K562 (cell line): ENCODE results near the gene USH1G. TPM values are rescaled to one million over a fixed set of nuclear protein-coding genes. Genes with fewer than 3 reads are reported as not detected.
"Not testable (repeated sequence)": the region's sequence is repeated elsewhere in the genome, so short reads cannot be mapped to it uniquely, and the experiment has no call there.

ENCODE experiments used
- ATAC-seq: fragments of 200-7000 bp; cut with Tn5 transposase; 3 replicates; pipeline ENCODE4 v1.9.1; 2020; ENCODE audit warnings: moderate library complexity
- BruUV-seq: library from RNA; stranded (reverse); fragments of 400-500 nt; replicated peaks from 2 replicates; lab custom pipeline; 2021; lab: Mats Ljungman, UMichigan
- CTCF ChIA-PET: fragments of 300-600 bp; formaldehyde crosslinking; extraction: SDS; loops from one replicate; lab custom pipeline; 2021; ENCODE audit warnings: low intra/inter-chr PET ratio; lab: Yijun Ruan, JAX
- POLR2A ChIA-PET: fragments of 300-600, 350-650 bp; sonication (Branson Sonifier 250); formaldehyde crosslinking; extraction: SDS; loops from one replicate; lab custom pipeline; 2021; ENCODE audit warnings: antibody characterized with exemption, inconsistent platforms; lab: Yijun Ruan, JAX
- DNase-seq, 4 experiments: peaks; one replicate each; pipeline versions ENCODE4 v3.0.0 to v3.0.0-alpha.2; 2011 to 2018; ENCODE audit warnings: low spot score in 3 of 4, mixed read lengths in 3 of 4; ENCODE audit errors: extremely low read depth in 1 of 4
- FAIRE-seq: peaks from 2 replicates; lab custom pipeline; 2011; peaks lifted over from hg19 to GRCh38; lab: Jason Lieb, UNC
- H2AFZ ChIP-seq: 2 replicates; pipeline ENCODE4 v1.6.0; 2011; ENCODE audit warnings: low read depth, low read length, control low read depth, inconsistent platforms
- H3K27ac ChIP-seq: fragments of 200-600 bp; 3 replicates; pipeline ENCODE4 v1.8.0; 2011; ENCODE audit warnings: low read depth, mild to moderate bottlenecking, control low read depth, inconsistent platforms, low read length, moderate library complexity, mixed read lengths; ENCODE audit errors: extremely low read depth
- H3K27me3 ChIP-seq, 2 experiments: fragments of 300-600 bp in 1 of 2; 2 replicates in 1 of 2; 3 replicates in 1 of 2; pipeline versions ENCODE4 v1.6.0 to v1.8.0; 2011; ENCODE audit warnings: inconsistent platforms in 2 of 2, low read length in 2 of 2, mild to moderate bottlenecking in 1 of 2, mixed read lengths in 1 of 2, moderate library complexity in 1 of 2; ENCODE audit not compliant: control insufficient read depth in 2 of 2, insufficient read depth in 2 of 2
- H3K36me3 ChIP-seq: fragments of 300-600 bp; 3 replicates; pipeline ENCODE4 v1.8.0; 2011; ENCODE audit warnings: mild to moderate bottlenecking, low read length, inconsistent platforms; ENCODE audit not compliant: control insufficient read depth, insufficient read depth
- H3K4me1 ChIP-seq, 2 experiments: fragments of 200-600 bp in 1 of 2; replicated peaks in 1 of 2; 2 replicates in 1 of 2; 3 replicates in 1 of 2; pipeline versions ENCODE4 v1.5.1 to v1.8.0; 2011; ENCODE audit warnings: inconsistent platforms in 2 of 2, low read length in 2 of 2, mild to moderate bottlenecking in 1 of 2, mixed read lengths in 1 of 2, moderate library complexity in 1 of 2; ENCODE audit not compliant: control insufficient read depth in 2 of 2, insufficient read depth in 2 of 2
- H3K4me2 ChIP-seq: 2 replicates; pipeline ENCODE4 v1.6.1; 2011; ENCODE audit warnings: low read length, control low read depth, inconsistent platforms, mixed read lengths; ENCODE audit not compliant: insufficient read depth
- H3K4me3 ChIP-seq: fragments of 200-600 bp; sonication (generic), shearing (Covaris generic); 2 replicates; pipeline ENCODE4 v1.5.1; 2016; ENCODE audit warnings: control low read depth, inconsistent platforms
- H3K79me2 ChIP-seq: fragments of 200-600 bp; 3 replicates; pipeline ENCODE4 v1.8.0; 2011; ENCODE audit warnings: low read length, inconsistent platforms; ENCODE audit not compliant: control insufficient read depth, insufficient read depth
- H3K9ac ChIP-seq, 2 experiments: 2 replicates each; pipeline versions ENCODE4 v1.6.0 to v1.6.1; 2011; ENCODE audit warnings: low read depth in 2 of 2, low read length in 2 of 2, control low read depth in 1 of 2, inconsistent platforms in 1 of 2, mild to moderate bottlenecking in 1 of 2, mixed read lengths in 1 of 2; ENCODE audit not compliant: insufficient read depth in 1 of 2
- H3K9me1 ChIP-seq: one replicate; pipeline ENCODE4 v1.6.0; 2011; ENCODE audit warnings: inconsistent platforms, mild to moderate bottlenecking, low read length, moderate library complexity; ENCODE audit not compliant: control insufficient read depth, insufficient read depth
- H3K9me3 ChIP-seq: replicated peaks from 2 replicates; pipeline ENCODE4 v1.5.1; 2011; ENCODE audit warnings: low read depth, low read length, inconsistent platforms; ENCODE audit not compliant: control insufficient read depth, insufficient read depth
- H4K20me1 ChIP-seq: replicated peaks from 2 replicates; pipeline ENCODE4 v1.6.1; 2011; ENCODE audit warnings: low read length, inconsistent platforms, mixed read lengths; ENCODE audit not compliant: control insufficient read depth, insufficient read depth
- ATF1 ChIP-seq, 2 experiments: fragments of 450-650 bp in 1 of 2; IDR thresholded peaks; 2 replicates each; pipeline ENCODE4 v1.6.1; 2016; ENCODE audit warnings: missing compliant biosample characterization in 1 of 2, missing genetic modification characterization in 1 of 2
- ELF4 ChIP-seq: fragments of 450-650 bp; formaldehyde crosslinking; IDR thresholded peaks from 2 replicates; pipeline ENCODE4 v1.4.0; 2022; ENCODE audit warnings: missing genetic modification characterization
- WGBS: fragments of 100-300 bp; shearing (Covaris generic); methylation state at CpG from one replicate; pipeline ENCODE4 v1.1.6; 2016; ENCODE audit warnings: low coverage, mixed read lengths; ENCODE audit not compliant: insufficient coverage; ENCODE audit errors: missing lambda C conversion rate; 5-methylcytosine and 5-hydroxymethylcytosine counted together
- in situ Hi-C: fragments of 300-500 bp; cut with MboI; formaldehyde crosslinking; loops from 4 replicates; pipeline ENCODE4 v1.15.0; 2018; ENCODE audit warnings: inconsistent platforms, mixed read lengths
- intact Hi-C: fragments of 100-400 bp; cut with micrococcal nuclease; formaldehyde crosslinking; loops from 2 replicates; pipeline ENCODE4 v1.14.2; 2022
- polyA plus RNA-seq, 8 experiments: library from polyadenylated mRNA; depleted of rRNA in 4 of 8; stranded (reverse) in 5 of 8; unstranded in 3 of 8; fragments of >200 nt; fragmentation: Nextera tagmentation in 2 of 8; fragmentation: Illumina TruSeq in 1 of 8; extraction: Ambion mirVana in 2 of 8; extraction: Trizol in 1 of 8; gene quantifications; 2 replicates each; pipeline versions ENCODE4 v1.2.1 to v1.2.3, GENCODE V29; 2011 to 2014; ENCODE audit warnings: inconsistent platforms in 1 of 8, missing spikeins in 1 of 8
- total RNA-seq, 7 experiments: library from RNA; depleted of rRNA in 6 of 7; stranded (reverse); fragments of >200 nt in 6 of 7; fragmentation: Illumina TruSeq in 2 of 7; extraction: Trizol in 2 of 7; gene quantifications; 2 replicates each; pipeline versions ENCODE4 v1.2.1 to v1.2.3, GENCODE V29; 2011 to 2021; ENCODE audit warnings: low replicate concordance in 1 of 7

The USH1G gene
- total and polyA plus RNA-seq, 9 of the 15 experiments (the other 6 are each of a cell fraction or from before 2014, with no cell fraction given), result 0.22 to 1.00 (median 0.64) TPM; not detected in 2

DNA sequence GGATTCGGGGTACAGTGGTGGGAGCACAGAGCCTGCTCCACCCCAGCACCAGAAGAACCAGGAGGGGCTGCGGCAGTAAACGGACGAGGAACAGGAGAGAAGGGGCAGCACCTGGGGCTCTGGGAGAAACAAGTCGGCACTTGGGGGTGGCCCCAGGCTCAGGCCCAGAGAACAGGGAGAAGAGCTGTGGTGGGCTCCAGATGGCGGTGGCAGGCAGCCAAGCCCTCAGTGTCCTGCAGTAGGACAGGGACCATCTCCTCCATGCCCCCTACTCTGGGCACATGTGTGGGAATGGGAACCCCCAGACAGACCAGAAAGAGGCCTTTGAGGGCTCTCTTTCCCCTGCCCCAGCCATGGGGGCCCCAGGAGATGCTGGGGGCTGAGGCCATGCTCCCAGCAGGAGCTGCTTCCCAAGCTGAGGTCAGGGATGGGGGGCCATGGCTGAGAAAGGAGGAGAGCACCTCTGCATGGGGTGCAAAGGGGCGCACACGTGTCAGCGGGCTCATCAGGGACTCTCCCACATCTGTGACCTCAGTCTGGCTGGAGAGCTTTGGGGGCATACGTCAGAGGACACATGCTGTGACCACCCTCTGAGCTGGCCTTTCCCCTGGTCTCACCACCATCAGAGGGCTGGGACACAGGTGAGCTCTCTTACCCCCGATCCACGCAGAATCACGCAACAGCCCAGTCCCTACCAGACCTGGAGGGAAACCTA, 6.8 kb downstream of the USH1G start (continued):
- TF ChIP-seq ATF1 (CRISPR knock-in tag; IDR thresholded peaks at IDR 0.05) (no peak), ATF1 (tag; IDR thresholded peaks at IDR 0.05) (no peak), ELF4 (CRISPR knock-in tag) (no peak)

DNA sequence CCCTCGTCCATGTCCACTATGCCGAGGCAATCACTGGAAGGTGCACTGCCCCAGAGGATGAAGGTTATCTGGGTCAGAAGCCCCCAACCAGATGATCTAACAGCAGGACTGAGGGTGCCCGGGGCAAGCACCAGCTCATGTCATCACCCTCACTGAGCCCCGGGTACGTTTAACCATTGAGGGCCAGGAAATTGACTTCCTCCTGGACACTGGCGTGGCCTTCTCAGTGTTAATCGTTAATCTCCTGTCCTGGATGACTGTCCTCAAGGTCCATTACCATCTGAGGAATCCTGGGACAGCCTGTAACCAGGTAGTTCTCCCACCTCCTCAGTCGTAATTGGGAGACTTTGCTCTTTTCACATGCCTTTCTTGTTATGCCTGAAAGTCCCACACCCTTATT, 11.6 kb downstream of the USH1G start:
- in situ Hi-C loops, H3K9me1 ChIP-seq, H3K4me2 ChIP-seq, BruUV-seq, H3K9ac ChIP-seq, H3K4me3 ChIP-seq, H3K27me3 ChIP-seq, H3K4me1 ChIP-seq, FAIRE-seq, H3K27ac ChIP-seq, ATAC-seq, H3K79me2 ChIP-seq, H2AFZ ChIP-seq, CTCF ChIA-PET, H4K20me1 ChIP-seq, H3K36me3 ChIP-seq, intact Hi-C loops, H3K9me3 ChIP-seq, DNase-seq: not testable (repeated sequence)
- 27% methylated on average over 6 of the region's 8 CpGs for WGBS
- POLR2A ChIA-PET, result interaction anchor here (0.6 to 1.7 kb wide), 2 partner anchors 23 to 119 kb away, joined by 3 to 4 read pairs; no protein-coding TSS in a partner anchor

DNA sequence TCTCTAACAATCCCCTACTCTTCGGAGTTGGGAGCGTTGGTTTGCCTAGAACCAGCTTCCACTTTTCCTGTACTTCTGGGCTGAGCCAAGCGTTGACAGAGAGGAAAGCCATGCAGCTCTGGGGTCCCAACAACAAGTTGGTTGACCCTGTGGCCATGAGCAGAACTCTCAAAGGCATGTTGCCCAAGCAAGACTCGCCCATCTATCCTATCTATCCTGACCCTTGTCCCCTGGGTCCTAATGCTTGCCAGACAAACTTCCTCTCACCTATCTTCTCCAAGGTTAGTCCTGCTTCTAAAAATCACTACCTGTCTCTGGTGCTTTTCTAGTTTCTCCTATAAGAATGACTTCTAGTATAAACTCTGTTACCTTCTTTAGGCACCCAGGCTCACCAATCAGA, 14.0 kb downstream of the USH1G start:
- H4K20me1 ChIP-seq, H3K4me2 ChIP-seq, POLR2A ChIA-PET, DNase-seq, FAIRE-seq, H3K9me1 ChIP-seq, H3K9ac ChIP-seq, H3K36me3 ChIP-seq, H3K27me3 ChIP-seq, H3K4me1 ChIP-seq, BruUV-seq, H3K9me3 ChIP-seq, intact Hi-C loops, CTCF ChIA-PET, ATAC-seq, H3K27ac ChIP-seq, H3K4me3 ChIP-seq, H3K79me2 ChIP-seq, in situ Hi-C loops: not testable (repeated sequence)
- peak overlapping the region; percentile 40; the same call in 1 of the 2 replicates for H2AFZ ChIP-seq
- WGBS, result 22% methylated on average over 4 of the region's 4 CpGs
